ENCODE measurements around the gene CORIN. TPM values are rescaled to one million over a fixed set of nuclear protein-coding genes. Genes with fewer than 3 reads are reported as not detected.

The CORIN gene
- total and polyA plus RNA-seq, 2 donors (not counting 1 experiment from before 2014, with no cell fraction given) = 0.25 TPM; not detected in 1

DNA sequence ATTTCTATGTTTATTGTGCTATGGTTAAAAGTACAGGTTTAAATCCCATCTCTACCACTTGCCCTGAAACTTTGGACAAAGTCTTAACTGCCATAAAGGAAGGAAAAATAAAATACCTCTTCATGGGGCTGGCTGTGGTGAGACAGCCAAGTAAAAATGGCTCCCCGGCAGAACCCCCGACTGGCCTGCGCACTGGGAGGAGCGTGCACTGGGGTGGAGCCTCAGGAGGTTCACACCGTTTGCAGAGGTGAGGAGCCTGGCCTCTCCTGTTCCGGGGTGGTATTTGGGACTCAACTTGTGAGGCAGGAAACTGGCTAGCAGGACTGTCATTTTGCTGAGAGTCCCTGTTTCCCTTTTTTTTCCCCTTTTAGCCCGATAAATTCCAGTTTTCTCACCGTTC is 47.8 kb downstream of the CORIN start:
- intact Hi-C loops (cut with micrococcal nuclease) = no loop called here
- no peaks in the 10 kb centered on the region for H3K36me3 ChIP-seq (replicated peaks in 1 of 2; ENCODE audit: control extremely low read depth in 1 of 2, control insufficient read depth in 1 of 2, extremely low read depth in 1 of 2, insufficient read depth in 2 of 2, low read length in 1 of 2)
- no peak overlapping the region for H3K27ac ChIP-seq (ENCODE audit: low read length in 2 of 2)
- H3K9me3 ChIP-seq (ENCODE audit: control extremely low read depth in 1 of 3, control insufficient read depth in 2 of 3, insufficient read depth in 1 of 3, low read length in 2 of 3) = no peaks in the 10 kb centered on the region
- H3K4me3 Mint-ChIP-seq = no peak overlapping the region
- no peak overlapping the region for H2AFZ ChIP-seq (ENCODE audit: insufficient read depth, low read depth, low read length, poor library complexity, severe bottlenecking)
- H3K9me3 Mint-ChIP-seq (ENCODE audit: insufficient read depth) = no peaks in the 10 kb centered on the region
- H3K4me1 Mint-ChIP-seq = peaks cover 3% of the 10 kb centered on the region
- H3K4me3 ChIP-seq (ENCODE audit: control extremely low read depth in 1 of 5, extremely low read depth in 1 of 5, insufficient read depth in 1 of 5, low read depth in 2 of 5, low read length in 4 of 5) = no peak overlapping the region
- H4K20me1 ChIP-seq (ENCODE audit: control insufficient read depth, insufficient read depth, low read length, poor library complexity, severe bottlenecking) = no peaks in the 10 kb centered on the region
- ChIA-PET POLR2A (no interaction called here), CTCF (no interaction called here)
- no peak overlapping the region for H3K4me2 ChIP-seq (replicated peaks; ENCODE audit: low read depth, low read length, poor library complexity, severe bottlenecking)
- H3K79me2 ChIP-seq (ENCODE audit: control insufficient read depth, insufficient read depth, low read length) = no peaks in the 10 kb centered on the region
- TF ChIP-seq, protein P1, sequence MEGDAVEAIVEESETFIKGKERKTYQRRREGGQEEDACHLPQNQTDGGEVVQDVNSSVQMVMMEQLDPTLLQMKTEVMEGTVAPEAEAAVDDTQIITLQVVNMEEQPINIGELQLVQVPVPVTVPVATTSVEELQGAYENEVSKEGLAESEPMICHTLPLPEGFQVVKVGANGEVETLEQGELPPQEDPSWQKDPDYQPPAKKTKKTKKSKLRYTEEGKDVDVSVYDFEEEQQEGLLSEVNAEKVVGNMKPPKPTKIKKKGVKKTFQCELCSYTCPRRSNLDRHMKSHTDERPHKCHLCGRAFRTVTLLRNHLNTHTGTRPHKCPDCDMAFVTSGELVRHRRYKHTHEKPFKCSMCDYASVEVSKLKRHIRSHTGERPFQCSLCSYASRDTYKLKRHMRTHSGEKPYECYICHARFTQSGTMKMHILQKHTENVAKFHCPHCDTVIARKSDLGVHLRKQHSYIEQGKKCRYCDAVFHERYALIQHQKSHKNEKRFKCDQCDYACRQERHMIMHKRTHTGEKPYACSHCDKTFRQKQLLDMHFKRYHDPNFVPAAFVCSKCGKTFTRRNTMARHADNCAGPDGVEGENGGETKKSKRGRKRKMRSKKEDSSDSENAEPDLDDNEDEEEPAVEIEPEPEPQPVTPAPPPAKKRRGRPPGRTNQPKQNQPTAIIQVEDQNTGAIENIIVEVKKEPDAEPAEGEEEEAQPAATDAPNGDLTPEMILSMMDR (IDR thresholded peaks at IDR 0.05) = no peak
- TF ChIP-seq EZH2 (IDR thresholded peaks at IDR 0.05; ENCODE audit: borderline replicate concordance, insufficient read depth, low read depth, low read length, poor library complexity, severe bottlenecking) = no peak
- H3K27me3 ChIP-seq (replicated peaks in 1 of 4; ENCODE audit: control extremely low read depth in 1 of 4, control insufficient read depth in 3 of 4, insufficient read depth in 4 of 4, low read length in 3 of 4) = no peaks in the 10 kb centered on the region
- 94% methylated on average over 8 of the region's 8 CpGs for WGBS (ENCODE audit: insufficient coverage)
- no peak overlapping the region for H3K27ac Mint-ChIP-seq
- peaks cover 4% of the 10 kb centered on the region for H3K27me3 Mint-ChIP-seq
- no peak overlapping the region for H3K9ac ChIP-seq (ENCODE audit: low read length)
- no peaks in the 10 kb centered on the region for H3K4me1 ChIP-seq (ENCODE audit: control insufficient read depth in 2 of 2, insufficient read depth in 2 of 2, low read length in 2 of 2)
- DNase-seq (no peak), ATAC-seq (ENCODE audit: low read depth) (no peak)

DNA sequence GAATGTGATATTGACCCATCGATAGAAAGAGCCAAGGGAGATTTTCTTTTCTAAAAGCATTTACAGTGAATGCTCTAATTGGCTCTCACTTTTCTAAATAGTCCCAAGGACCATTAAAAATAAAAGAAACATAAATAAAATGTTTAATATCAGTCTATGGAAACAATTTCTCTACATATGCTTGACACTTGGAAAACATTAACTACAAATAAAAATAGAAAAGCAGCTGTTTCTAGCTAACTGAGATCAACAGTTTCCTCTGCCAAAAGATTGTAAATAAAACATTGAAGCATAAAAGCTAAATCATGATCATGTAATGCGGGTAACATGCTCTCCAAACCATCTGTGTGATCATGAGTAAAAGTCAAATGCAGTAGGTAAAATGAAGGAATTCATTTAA is 49.7 kb downstream of the CORIN start:
- intact Hi-C loops (cut with micrococcal nuclease) = no loop called here
- Histone ChIP-seq H3K27ac (ENCODE audit: low read length in 2 of 2) (no peak overlapping the region), H3K9ac (ENCODE audit: low read length) (no peak overlapping the region), H3K27me3 (replicated peaks in 1 of 4; ENCODE audit: control extremely low read depth in 1 of 4, control insufficient read depth in 3 of 4, insufficient read depth in 4 of 4, low read length in 3 of 4) (no peaks in the 10 kb centered on the region), H3K79me2 (ENCODE audit: control insufficient read depth, insufficient read depth, low read length) (no peaks in the 10 kb centered on the region), H3K9me3 (ENCODE audit: control extremely low read depth in 1 of 3, control insufficient read depth in 2 of 3, insufficient read depth in 1 of 3, low read length in 2 of 3) (no peaks in the 10 kb centered on the region), H4K20me1 (ENCODE audit: control insufficient read depth, insufficient read depth, low read length, poor library complexity, severe bottlenecking) (no peaks in the 10 kb centered on the region), H3K4me3 (ENCODE audit: control extremely low read depth in 1 of 5, extremely low read depth in 1 of 5, insufficient read depth in 1 of 5, low read depth in 2 of 5, low read length in 4 of 5) (no peak overlapping the region), H2AFZ (ENCODE audit: insufficient read depth, low read depth, low read length, poor library complexity, severe bottlenecking) (no peak overlapping the region), H3K4me2 (replicated peaks; ENCODE audit: low read depth, low read length, poor library complexity, severe bottlenecking) (no peak overlapping the region), H3K36me3 (replicated peaks in 1 of 2; ENCODE audit: control extremely low read depth in 1 of 2, control insufficient read depth in 1 of 2, extremely low read depth in 1 of 2, insufficient read depth in 2 of 2, low read length in 1 of 2) (no peaks in the 10 kb centered on the region), H3K4me1 (ENCODE audit: control insufficient read depth in 2 of 2, insufficient read depth in 2 of 2, low read length in 2 of 2) (no peaks in the 10 kb centered on the region)
- ChIA-PET CTCF (no interaction called here), POLR2A (no interaction called here)
- H3K4me3 Mint-ChIP-seq = no peak overlapping the region
- no peaks in the 10 kb centered on the region for H3K9me3 Mint-ChIP-seq (ENCODE audit: insufficient read depth)
- H3K27me3 Mint-ChIP-seq = peaks cover 6% of the 10 kb centered on the region
- H3K27ac Mint-ChIP-seq = no peak overlapping the region
- H3K4me1 Mint-ChIP-seq = peaks cover 3% of the 10 kb centered on the region
- ATAC-seq (ENCODE audit: low read depth) (no peak), DNase-seq (no peak)
- no CpG with 5 or more reads among the region's 2 CpGs for WGBS (ENCODE audit: insufficient coverage)
- no peak for TF ChIP-seq EZH2 (IDR thresholded peaks at IDR 0.05; ENCODE audit: borderline replicate concordance, insufficient read depth, low read depth, low read length, poor library complexity, severe bottlenecking)
- TF ChIP-seq, protein P1 (IDR thresholded peaks at IDR 0.05) = no peak

All from B cell (primary cell).